ENCODE results near the gene PRXL2B. TPM values are rescaled to one million over a fixed set of nuclear protein-coding genes. Genes with fewer than 3 reads are reported as not detected.

Gene PRXL2B
- total RNA-seq, 4 donors from 2014 or later = 0.52 to 2.7 (median 1.1) TPM

GRCh38 chr1:2594641-2595131 lies 8.1 kb downstream of the PRXL2B start:
- in situ Hi-C loops (cut with MboI; ENCODE audit: low sequenced_read_pairs in 4 of 4) = loop anchor here in 2 of 4 donors (25.0 kb wide), 1 partner anchor 407 kb away; the partner anchor contains the start of gene FAAP20 (in 2 of the 2)
- TF ChIP-seq CTCF (IDR thresholded peaks at IDR 0.05 in 4 of 5, conservative IDR thresholded peaks at IDR 0.05 in 1 of 5) (no peak), POLR2A (IDR thresholded peaks at IDR 0.05) (no peak)
- Histone ChIP-seq H3K27me3 (peaks cover 3 to 28% (median 5%) of the 10 kb centered on the region in 3 donors), H3K4me1 (no peaks in the 10 kb centered on the region), H3K27ac (no peak overlapping the region), H3K9me3 (no peaks in the 10 kb centered on the region), H3K4me3 (no peak overlapping the region), H3K36me3 (no peaks in the 10 kb centered on the region)
- no peak for DNase-seq
- intact Hi-C loops (cut with DNase I; ENCODE audit: low total_unique reads) = no loop called here
- ATAC-seq = no peak

- TF ChIP-seq CTCF (IDR thresholded peaks at IDR 0.05 in 4 of 5, conservative IDR thresholded peaks at IDR 0.05 in 1 of 5) (no peak), POLR2A (IDR thresholded peaks at IDR 0.05) (no peak)
- intact Hi-C loops (cut with DNase I; ENCODE audit: low total_unique reads) = no loop called here
- no peak for ATAC-seq
Observed at GRCh38 chr1:2595261-2595811, 8.8 kb downstream of the PRXL2B start.

GRCh38 chr1:2595812-2596529 lies 9.4 kb downstream of the PRXL2B start:
- Histone ChIP-seq H3K4me3 (no peak overlapping the region), H3K4me1 (no peaks in the 10 kb centered on the region), H3K27me3 (peaks cover 3 to 28% (median 5%) of the 10 kb centered on the region in 3 donors), H3K9me3 (no peaks in the 10 kb centered on the region), H3K36me3 (no peaks in the 10 kb centered on the region), H3K27ac (no peak overlapping the region)
- no peak for DNase-seq
- ATAC-seq = no peak
- TF ChIP-seq CTCF (IDR thresholded peaks at IDR 0.05 in 4 of 5, conservative IDR thresholded peaks at IDR 0.05 in 1 of 5) = no peak
- TF ChIP-seq POLR2A (IDR thresholded peaks at IDR 0.05) = no peak
- intact Hi-C loops (cut with DNase I; ENCODE audit: low total_unique reads) = no loop called here
- in situ Hi-C loops (cut with MboI; ENCODE audit: low sequenced_read_pairs in 4 of 4) = loop anchor here in 2 of 4 donors (25.0 kb wide), 1 partner anchor 409 kb away; the partner anchor contains the start of gene FAAP20 (in 2 of the 2)

More at GRCh38 chr1:2595261-2595811, 8.8 kb downstream of the PRXL2B start:
- no peaks in the 10 kb centered on the region for H3K4me1 ChIP-seq
- no peaks in the 10 kb centered on the region for H3K9me3 ChIP-seq
- DNase-seq = no peak
- H3K4me3 ChIP-seq = no peak overlapping the region
- in situ Hi-C loops (cut with MboI; ENCODE audit: low sequenced_read_pairs in 4 of 4) = loop anchor here in 2 of 4 donors (25.0 kb wide), 1 partner anchor 408 kb away; the partner anchor contains the start of gene FAAP20 (in 2 of the 2)
- H3K27me3 ChIP-seq = peaks cover 3 to 28% (median 5%) of the 10 kb centered on the region in 3 donors
- no peak overlapping the region for H3K27ac ChIP-seq
- no peaks in the 10 kb centered on the region for H3K36me3 ChIP-seq

GRCh38 chr1:2596530-2597333 lies 10.2 kb downstream of the PRXL2B start:
- Histone ChIP-seq H3K36me3 (no peaks in the 10 kb centered on the region), H3K9me3 (no peaks in the 10 kb centered on the region), H3K4me3 (no peak overlapping the region), H3K27ac (no peak overlapping the region), H3K4me1 (no peaks in the 10 kb centered on the region), H3K27me3 (peaks cover 3 to 28% (median 5%) of the 10 kb centered on the region in 3 donors)
- ATAC-seq (no peak), DNase-seq (no peak)
- in situ Hi-C loops (cut with MboI; ENCODE audit: low sequenced_read_pairs in 4 of 4) = loop anchor here in 2 of 4 donors (25.0 kb wide), 1 partner anchor 409 kb away; the partner anchor contains the start of gene FAAP20 (in 2 of the 2)
- intact Hi-C loops (cut with DNase I; ENCODE audit: low total_unique reads) = no loop called here
- TF ChIP-seq POLR2A (IDR thresholded peaks at IDR 0.05) (no peak), CTCF (IDR thresholded peaks at IDR 0.05 in 4 of 5, conservative IDR thresholded peaks at IDR 0.05 in 1 of 5) (no peak)

Data from gastrocnemius medialis (tissue), 4 donors.